Suprapubic skin (tissue), 4 donors: ENCODE measurements around the gene PRSS33. TPM values are rescaled to one million over a fixed set of nuclear protein-coding genes. Genes with fewer than 3 reads are reported as not detected.

Experiments
- DNase-seq, 2 donors: peaks; one replicate each; pipeline ENCODE4 v3.0.0-alpha.2; 2019; ENCODE audit warnings: low spot score in 2 of 2
- H3K27ac ChIP-seq: fragments of 200-600 bp; sonication (generic); one replicate; pipeline ENCODE4 v1.5.1; 2019
- H3K27me3 ChIP-seq: fragments of 200-600 bp; sonication (generic); one replicate; pipeline ENCODE4 v1.5.1; 2019
- H3K36me3 ChIP-seq: fragments of 200-600 bp; sonication (generic); one replicate; pipeline ENCODE4 v1.5.1; 2019
- H3K4me1 ChIP-seq: fragments of 200-600 bp; sonication (generic); one replicate; pipeline ENCODE4 v1.5.1; 2019
- H3K4me3 ChIP-seq: fragments of 200-600 bp; sonication (generic); one replicate; pipeline ENCODE4 v1.5.1; 2019; ENCODE audit warnings: mild to moderate bottlenecking
- H3K9me3 ChIP-seq: fragments of 200-600 bp; sonication (generic); one replicate; pipeline ENCODE4 v1.5.1; 2019
- EP300 ChIP-seq: sonication (generic); formaldehyde crosslinking; IDR thresholded peaks from one replicate; pipeline ENCODE4 v1.6.1; 2017; ENCODE audit warnings: antibody characterized with exemption
- POLR2A ChIP-seq, 2 donors: fragments of 450-650 bp; IDR thresholded peaks; one replicate each; pipeline ENCODE4 v1.6.1; 2017; ENCODE audit warnings: antibody characterized with exemption in 2 of 2, mild to moderate bottlenecking in 2 of 2, moderate library complexity in 2 of 2
- POLR2AphosphoS5 ChIP-seq, 3 donors: sonication (generic); formaldehyde crosslinking; IDR thresholded peaks; one replicate each; pipeline ENCODE4 v1.6.1; 2017; ENCODE audit warnings: antibody characterized with exemption in 3 of 3
- WGBS: methylation state at CpG from one replicate; pipeline ENCODE4 v1.1.5; 2018; 5-methylcytosine and 5-hydroxymethylcytosine counted together
- total RNA-seq, 4 donors: library from RNA; depleted of rRNA; stranded (reverse); fragments of >200 nt; gene quantifications; one replicate each; pipeline ENCODE4 v1.1.0, GENCODE V29; 2016
- TF ChIP-seq, protein P1 (sequence below), 2 donors: fragments of 200-600 bp in 1 of 2; fragments of 450-650 bp in 1 of 2; sonication (generic) in 1 of 2; IDR thresholded peaks; one replicate each; pipeline ENCODE4 v1.5.1; 2016 to 2019; ENCODE audit warnings: antibody characterized with exemption in 2 of 2, mild to moderate bottlenecking in 1 of 2, moderate library complexity in 1 of 2

Gene PRSS33
- total RNA-seq, 4 donors from 2014 or later, result not detected

DNA sequence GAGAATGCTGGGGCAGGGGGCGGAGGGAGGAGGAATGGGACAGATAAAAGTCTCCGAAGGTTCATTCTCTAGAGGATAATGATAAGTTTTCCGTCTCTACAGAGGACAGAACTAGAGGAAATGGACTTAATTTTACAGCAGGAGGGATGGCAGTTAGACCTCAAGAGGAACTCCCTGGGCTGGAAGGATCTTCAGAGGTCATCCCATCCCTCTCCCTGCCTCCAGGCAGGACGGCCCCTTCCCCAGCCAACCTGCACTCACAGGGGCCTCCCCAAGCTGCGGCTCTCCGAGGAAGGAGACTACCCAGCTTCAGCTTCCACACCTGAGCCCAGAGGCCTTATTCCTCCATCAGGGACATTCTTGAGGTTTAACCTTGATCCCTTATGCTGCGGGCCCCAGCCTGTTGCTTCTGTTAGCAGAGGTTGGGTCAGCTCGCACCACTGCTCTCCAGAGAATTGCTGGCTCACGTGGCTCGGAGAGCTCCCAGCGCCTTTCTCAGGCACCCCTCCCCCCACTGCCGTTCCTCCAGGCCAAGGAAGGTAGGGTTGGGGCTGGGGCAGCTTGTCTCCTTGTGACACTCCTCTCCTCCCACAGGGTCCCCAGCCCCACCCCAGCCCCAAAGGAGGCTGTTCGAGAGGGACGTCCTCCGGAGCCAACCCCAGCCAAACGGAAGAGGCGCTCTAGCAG, 18.8 kb downstream of the PRSS33 start:
- WGBS, result 77% methylated on average over 17 of the region's 17 CpGs
- Histone ChIP-seq H3K27me3 (no peaks in the 10 kb centered on the region), H3K36me3 (peaks cover 91% of the 10 kb centered on the region), H3K27ac (peak overlapping the region; percentile 84), H3K9me3 (no peaks in the 10 kb centered on the region), H3K4me1 (peaks cover 38% of the 10 kb centered on the region), H3K4me3 (no peak overlapping the region)
- DNase-seq, result no peak
- no peak for TF ChIP-seq POLR2A (IDR thresholded peaks at IDR 0.05)
- no peak for TF ChIP-seq POLR2AphosphoS5 (IDR thresholded peaks at IDR 0.05)
- TF ChIP-seq, protein P1, sequence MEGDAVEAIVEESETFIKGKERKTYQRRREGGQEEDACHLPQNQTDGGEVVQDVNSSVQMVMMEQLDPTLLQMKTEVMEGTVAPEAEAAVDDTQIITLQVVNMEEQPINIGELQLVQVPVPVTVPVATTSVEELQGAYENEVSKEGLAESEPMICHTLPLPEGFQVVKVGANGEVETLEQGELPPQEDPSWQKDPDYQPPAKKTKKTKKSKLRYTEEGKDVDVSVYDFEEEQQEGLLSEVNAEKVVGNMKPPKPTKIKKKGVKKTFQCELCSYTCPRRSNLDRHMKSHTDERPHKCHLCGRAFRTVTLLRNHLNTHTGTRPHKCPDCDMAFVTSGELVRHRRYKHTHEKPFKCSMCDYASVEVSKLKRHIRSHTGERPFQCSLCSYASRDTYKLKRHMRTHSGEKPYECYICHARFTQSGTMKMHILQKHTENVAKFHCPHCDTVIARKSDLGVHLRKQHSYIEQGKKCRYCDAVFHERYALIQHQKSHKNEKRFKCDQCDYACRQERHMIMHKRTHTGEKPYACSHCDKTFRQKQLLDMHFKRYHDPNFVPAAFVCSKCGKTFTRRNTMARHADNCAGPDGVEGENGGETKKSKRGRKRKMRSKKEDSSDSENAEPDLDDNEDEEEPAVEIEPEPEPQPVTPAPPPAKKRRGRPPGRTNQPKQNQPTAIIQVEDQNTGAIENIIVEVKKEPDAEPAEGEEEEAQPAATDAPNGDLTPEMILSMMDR (IDR thresholded peaks at IDR 0.05), result no peak
- TF ChIP-seq EP300, result no peak

DNA sequence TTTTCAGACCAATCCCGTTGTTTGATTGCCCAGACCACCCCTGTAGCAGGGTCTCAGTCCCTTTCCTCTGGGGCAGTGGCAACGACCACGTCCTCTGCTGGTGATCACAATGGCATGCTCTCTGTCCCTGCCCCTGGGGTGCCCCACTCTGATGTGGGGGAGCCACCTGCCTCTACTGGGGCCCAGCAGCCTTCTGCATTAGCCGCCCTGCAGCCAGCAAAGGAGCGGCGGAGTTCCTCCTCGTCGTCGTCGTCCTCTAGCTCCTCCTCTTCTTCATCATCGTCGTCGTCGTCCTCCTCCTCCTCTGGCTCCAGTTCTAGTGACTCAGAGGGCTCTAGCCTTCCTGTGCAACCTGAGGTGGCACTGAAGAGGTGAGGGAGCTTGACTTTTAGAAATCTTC, 19.5 kb downstream of the PRSS33 start:
- 62% methylated on average over 14 of the region's 14 CpGs for WGBS
- no peak for DNase-seq
- Histone ChIP-seq H3K27me3 (no peaks in the 10 kb centered on the region), H3K4me3 (no peak overlapping the region), H3K4me1 (peaks cover 38% of the 10 kb centered on the region), H3K36me3 (peaks cover 92% of the 10 kb centered on the region), H3K9me3 (no peaks in the 10 kb centered on the region), H3K27ac (peak overlapping the region; percentile 84)
- TF ChIP-seq POLR2AphosphoS5 (IDR thresholded peaks at IDR 0.05), result no peak
- no peak for TF ChIP-seq POLR2A (IDR thresholded peaks at IDR 0.05)
- TF ChIP-seq, protein P1 (IDR thresholded peaks at IDR 0.05), result no peak
- TF ChIP-seq EP300, result no peak

DNA sequence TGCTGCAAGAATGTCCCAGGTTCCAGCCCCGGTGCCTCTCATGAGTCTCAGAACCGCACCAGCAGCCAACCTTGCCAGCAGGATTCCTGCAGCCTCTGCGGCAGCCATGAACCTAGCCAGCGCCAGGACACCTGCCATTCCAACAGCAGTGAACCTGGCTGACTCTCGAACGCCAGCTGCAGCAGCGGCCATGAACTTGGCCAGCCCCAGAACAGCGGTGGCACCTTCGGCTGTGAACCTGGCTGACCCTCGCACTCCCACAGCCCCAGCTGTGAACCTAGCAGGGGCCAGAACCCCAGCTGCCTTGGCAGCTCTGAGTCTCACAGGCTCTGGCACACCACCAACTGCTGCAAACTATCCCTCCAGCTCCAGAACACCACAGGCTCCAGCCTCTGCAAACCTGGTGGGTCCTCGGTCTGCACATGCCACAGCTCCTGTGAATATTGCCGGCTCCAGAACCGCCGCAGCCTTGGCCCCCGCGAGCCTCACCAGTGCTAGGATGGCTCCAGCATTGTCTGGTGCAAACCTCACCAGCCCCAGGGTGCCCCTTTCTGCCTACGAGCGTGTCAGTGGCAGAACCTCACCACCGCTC, 20.1 kb downstream of the PRSS33 start:
- H3K4me1 ChIP-seq, result peaks cover 38% of the 10 kb centered on the region
- peaks cover 99% of the 10 kb centered on the region for H3K36me3 ChIP-seq
- H3K9me3 ChIP-seq, result no peaks in the 10 kb centered on the region
- H3K4me3 ChIP-seq, result no peak overlapping the region
- H3K27ac ChIP-seq, result no peak overlapping the region
- TF ChIP-seq POLR2A (IDR thresholded peaks at IDR 0.05), result no peak
- TF ChIP-seq, protein P1 (IDR thresholded peaks at IDR 0.05), result no peak
- no peak for TF ChIP-seq POLR2AphosphoS5 (IDR thresholded peaks at IDR 0.05)
- no peak for TF ChIP-seq EP300
- no peaks in the 10 kb centered on the region for H3K27me3 ChIP-seq
- 96% methylated on average over 5 of the region's 19 CpGs for WGBS
- DNase-seq, result no peak

DNA sequence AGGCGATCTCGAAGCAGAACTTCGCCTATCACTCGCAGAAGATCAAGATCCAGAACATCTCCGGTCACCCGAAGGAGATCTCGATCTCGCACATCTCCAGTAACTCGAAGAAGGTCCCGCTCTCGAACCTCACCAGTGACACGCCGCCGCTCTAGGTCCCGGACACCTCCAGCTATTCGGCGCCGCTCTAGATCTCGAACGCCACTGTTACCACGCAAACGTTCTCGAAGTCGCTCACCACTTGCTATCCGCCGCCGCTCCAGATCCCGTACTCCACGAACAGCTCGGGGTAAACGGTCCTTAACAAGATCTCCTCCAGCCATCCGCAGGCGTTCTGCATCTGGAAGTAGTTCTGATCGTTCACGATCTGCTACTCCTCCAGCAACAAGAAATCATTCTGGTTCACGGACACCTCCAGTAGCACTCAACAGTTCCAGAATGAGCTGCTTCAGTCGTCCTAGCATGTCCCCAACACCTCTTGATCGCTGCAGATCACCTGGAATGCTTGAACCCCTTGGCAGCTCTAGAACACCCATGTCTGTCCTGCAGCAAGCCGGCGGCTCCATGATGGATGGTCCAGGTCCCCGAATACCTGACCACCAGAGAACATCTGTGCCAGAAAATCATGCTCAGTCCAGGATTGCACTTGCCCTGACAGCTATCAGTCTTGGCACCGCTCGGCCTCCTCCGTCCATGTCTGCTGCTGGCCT, 20.8 kb downstream of the PRSS33 start:
- no peaks in the 10 kb centered on the region for H3K27me3 ChIP-seq
- TF ChIP-seq POLR2AphosphoS5 (IDR thresholded peaks at IDR 0.05) (no peak), POLR2A (IDR thresholded peaks at IDR 0.05) (no peak), EP300 (no peak)
- TF ChIP-seq, protein P1 (IDR thresholded peaks at IDR 0.05), result no peak
- H3K36me3 ChIP-seq, result peaks cover 99% of the 10 kb centered on the region
- no peaks in the 10 kb centered on the region for H3K9me3 ChIP-seq
- no peak for DNase-seq
- H3K27ac ChIP-seq, result no peak overlapping the region
- peaks cover 38% of the 10 kb centered on the region for H3K4me1 ChIP-seq
- no peak overlapping the region for H3K4me3 ChIP-seq
- WGBS, result 97% methylated on average over 39 of the region's 44 CpGs
